ENCODE measurements around the gene UAP1L1. TPM values are rescaled to one million over a fixed set of nuclear protein-coding genes. Genes with fewer than 3 reads are reported as not detected.
"Not testable (repeated sequence)": the region's sequence is repeated elsewhere in the genome, so short reads cannot be mapped to it uniquely, and the experiment has no call there.

UAP1L1 gene
- total RNA-seq, 8 experiments from 2014 or later = 0.63 to 8.9 (median 4.5) TPM

- ATAC-seq (replicated peaks in 6 of 8) = no peak
- in situ Hi-C loops (cut with MboI; ENCODE audit: low pct_unique_long_range_greater_than_20kb in 2 of 9, low sequenced_read_pairs in 9 of 9, unreplicated experiment in 9 of 9) = loop anchor here in 1 of 9 experiments (25.0 kb wide), 1 partner anchor 114 kb away; the partner anchor contains the start of genes CYSRT1, RNF224, SLC34A3 and TUBB4B
- Histone ChIP-seq H3K27ac (no peak overlapping the region), H3K4me3 (no peak overlapping the region), H3K4me1 (replicated peaks in 1 of 2) (peaks cover 5 to 11% of the 10 kb centered on the region in 2 donors)
- 50 to 100% (median 74%) methylated on average over 1 to 5 of the region's 5 CpGs for WGBS, 10 experiments
Observed at GRCh38 chr9:137123468-137123837, 46.1 kb downstream of the UAP1L1 start.

- ATAC-seq (replicated peaks in 6 of 8); H3K4me3 ChIP-seq; H3K27ac ChIP-seq: not testable (repeated sequence)
- in situ Hi-C loops (cut with MboI; ENCODE audit: low pct_unique_long_range_greater_than_20kb in 2 of 9, low sequenced_read_pairs in 9 of 9, unreplicated experiment in 9 of 9) = loop anchor here in 1 of 9 experiments (25.0 kb wide), 1 partner anchor 113 kb away; the partner anchor contains the start of genes CYSRT1, RNF224, SLC34A3 and TUBB4B
- WGBS, 10 experiments = 67 to 100% (median 92%) methylated on average over 1 to 4 of the region's 5 CpGs; no CpG with 5 or more reads in 1 of the 10 experiments
- H3K4me1 ChIP-seq (replicated peaks in 1 of 2) = peaks cover 9 to 15% of the 10 kb centered on the region in 2 donors
Observed at GRCh38 chr9:137123952-137124462, 46.7 kb downstream of the UAP1L1 start.

DNA sequence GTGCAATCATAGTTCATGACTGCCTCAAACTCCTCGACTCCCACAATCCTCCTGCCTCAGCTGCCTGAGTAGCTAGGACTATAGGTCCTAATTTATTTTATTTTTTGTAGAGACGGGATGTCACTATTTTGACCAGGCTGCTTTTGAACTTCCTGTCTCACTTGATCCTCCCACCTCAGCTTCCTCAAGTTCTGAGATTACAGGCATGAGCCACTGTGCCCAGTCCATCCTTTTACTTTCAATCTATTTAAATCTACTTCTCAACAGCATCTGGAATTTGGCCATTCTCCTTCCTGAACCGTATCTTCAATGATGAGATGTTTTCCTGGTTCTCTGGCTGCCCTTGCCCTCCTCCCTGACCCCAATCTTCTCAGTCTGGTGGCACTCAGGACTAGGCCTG lies 49.5 kb downstream of the UAP1L1 start:
- WGBS, 10 experiments = 60 to 100% (median 80%) methylated on average over 1 to 3 of the region's 3 CpGs; no CpG with 5 or more reads in 4 of the 10 experiments
- no peak for ATAC-seq (replicated peaks in 6 of 8)
- Histone ChIP-seq H3K4me3 (no peak overlapping the region), H3K4me1 (replicated peaks in 1 of 2) (peaks cover 12 to 17% of the 10 kb centered on the region in 2 donors), H3K27ac (no peak overlapping the region)
- in situ Hi-C loops (cut with MboI; ENCODE audit: low pct_unique_long_range_greater_than_20kb in 2 of 9, low sequenced_read_pairs in 9 of 9, unreplicated experiment in 9 of 9) = no loop called here

GRCh38 chr9:137127301-137128157 lies 50.2 kb downstream of the UAP1L1 start:
- no peak overlapping the region for H3K27ac ChIP-seq
- 33 to 83% (median 66%) methylated on average over 1 to 19 of the region's 24 CpGs for WGBS, 10 experiments
- in situ Hi-C loops (cut with MboI; ENCODE audit: low pct_unique_long_range_greater_than_20kb in 2 of 9, low sequenced_read_pairs in 9 of 9, unreplicated experiment in 9 of 9) = no loop called here
- ATAC-seq (replicated peaks in 6 of 8) = no peak
- H3K4me3 ChIP-seq = no peak overlapping the region
- H3K4me1 ChIP-seq (replicated peaks in 1 of 2) = peaks cover 10 to 12% of the 10 kb centered on the region in 2 donors

DNA sequence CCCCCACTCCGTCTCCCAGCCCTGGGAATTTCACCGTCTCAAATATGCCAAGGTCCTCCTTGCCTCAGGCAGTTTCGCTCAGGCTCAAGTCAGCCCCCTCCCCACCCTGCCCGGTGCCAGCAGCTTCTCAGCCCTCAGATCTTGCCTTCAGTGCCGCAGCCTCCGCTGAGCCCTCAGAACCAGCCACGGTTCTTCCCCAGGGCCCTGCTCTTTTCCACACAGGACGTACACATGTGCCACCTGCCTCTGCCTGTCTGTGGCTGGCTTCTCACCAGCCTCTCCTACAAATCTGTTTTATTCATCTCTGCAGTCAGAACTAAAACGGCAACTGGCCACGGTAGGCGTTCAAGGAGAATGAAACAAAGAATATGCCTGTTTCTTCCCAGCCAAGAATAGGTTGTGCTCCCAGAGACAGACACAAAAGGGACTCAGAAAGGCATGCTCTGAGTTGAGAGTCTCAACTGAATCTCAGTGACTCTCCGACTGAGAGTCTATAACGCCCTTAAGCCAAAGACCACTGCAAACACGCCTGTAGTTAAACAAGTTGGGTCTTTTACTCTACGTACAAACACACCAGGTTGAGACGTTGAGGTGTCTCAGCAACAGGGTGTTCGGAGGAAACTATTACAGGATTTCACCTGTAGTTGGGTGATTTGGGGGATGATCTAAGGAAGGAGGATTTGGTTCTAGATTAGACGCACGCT lies 51.0 kb downstream of the UAP1L1 start:
- peaks cover 10 to 12% of the 10 kb centered on the region in 2 donors for H3K4me1 ChIP-seq (replicated peaks in 1 of 2)
- 48 to 89% (median 76%) methylated on average over 1 to 11 of the region's 19 CpGs for WGBS, 10 experiments
- H3K27ac ChIP-seq = no peak overlapping the region
- H3K4me3 ChIP-seq = peak overlapping the region; percentile 68 to 96 (median 72)
- in situ Hi-C loops (cut with MboI; ENCODE audit: low pct_unique_long_range_greater_than_20kb in 2 of 9, low sequenced_read_pairs in 9 of 9, unreplicated experiment in 9 of 9) = no loop called here
- no peak for ATAC-seq (replicated peaks in 6 of 8)

DNA sequence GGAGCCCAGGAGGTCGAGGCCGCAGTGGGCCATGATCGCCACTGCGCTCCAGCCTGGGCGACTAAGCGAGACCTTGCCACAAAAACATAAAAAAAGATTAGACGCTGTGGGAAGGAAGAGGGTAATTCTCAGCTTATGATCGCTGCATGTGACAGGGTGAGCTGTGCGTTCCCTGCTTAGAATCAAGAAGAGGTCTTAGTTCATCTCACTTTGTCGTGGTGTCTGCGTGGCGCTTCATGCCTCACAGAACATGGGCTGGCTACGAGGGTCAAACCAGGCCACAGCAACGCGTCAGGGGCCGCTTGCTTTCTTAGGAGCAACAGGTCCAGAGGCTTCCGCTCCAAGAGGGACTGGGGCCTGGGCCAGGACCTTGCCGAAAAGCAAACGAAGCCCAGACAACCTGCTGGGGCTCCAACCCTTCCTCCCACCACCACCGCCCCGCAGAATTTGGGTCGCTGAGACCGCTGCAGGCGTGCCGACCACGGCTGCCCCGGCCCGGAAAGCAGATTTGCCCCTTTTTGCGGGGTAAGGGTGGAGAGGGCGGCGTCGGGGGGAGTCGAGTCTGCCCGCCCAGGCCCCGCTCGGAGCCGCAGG lies 51.6 kb downstream of the UAP1L1 start:
- Histone ChIP-seq H3K27ac (peak overlapping the region; percentile 63 to 84), H3K4me3 (peak overlapping the region; percentile 68 to 96 (median 72)), H3K4me1 (replicated peaks in 1 of 2) (peaks cover 10 to 12% of the 10 kb centered on the region in 2 donors)
- in situ Hi-C loops (cut with MboI; ENCODE audit: low pct_unique_long_range_greater_than_20kb in 2 of 9, low sequenced_read_pairs in 9 of 9, unreplicated experiment in 9 of 9) = no loop called here
- peak in 1 of 8 experiments; percentile 3 for ATAC-seq (replicated peaks in 6 of 8)
- WGBS, 10 experiments = 0 to 80% (median 32%) methylated on average over 1 to 27 of the region's 37 CpGs; no CpG with 5 or more reads in 2 of the 10 experiments

GRCh38 chr9:137129456-137130175 lies 52.3 kb downstream of the UAP1L1 start:
- in situ Hi-C loops (cut with MboI; ENCODE audit: low pct_unique_long_range_greater_than_20kb in 2 of 9, low sequenced_read_pairs in 9 of 9, unreplicated experiment in 9 of 9) = no loop called here
- Histone ChIP-seq H3K4me3 (peak overlapping the region; percentile 68 to 96 (median 72)), H3K27ac (peak overlapping the region; percentile 63 to 84), H3K4me1 (replicated peaks in 1 of 2) (peaks cover 10 to 12% of the 10 kb centered on the region in 2 donors)
- 0 to 1% (median 0%) methylated on average over 2 to 29 of the region's 86 CpGs; no CpG with 5 or more reads in 6 of the 10 experiments for WGBS, 10 experiments
- ATAC-seq (replicated peaks in 6 of 8) = peak; percentile 95 to 99 (median 97)

- in situ Hi-C loops (cut with MboI; ENCODE audit: low pct_unique_long_range_greater_than_20kb in 2 of 9, low sequenced_read_pairs in 9 of 9, unreplicated experiment in 9 of 9) = no loop called here
- WGBS, 10 experiments = 2 to 5% (median 2%) methylated on average over 11 to 21 of the region's 58 CpGs; no CpG with 5 or more reads in 7 of the 10 experiments
- Histone ChIP-seq H3K4me1 (replicated peaks in 1 of 2) (peaks cover 10 to 12% of the 10 kb centered on the region in 2 donors), H3K4me3 (peak overlapping the region; percentile 68 to 96 (median 72)), H3K27ac (peak overlapping the region; percentile 63 to 84)
- peak in 2 of 8 experiments; percentile 12 to 16 for ATAC-seq (replicated peaks in 6 of 8)
Observed at GRCh38 chr9:137130176-137130755, 52.9 kb downstream of the UAP1L1 start.

Other genes starting within 250 kb of the UAP1L1 start
- 1 to 10 TPM; 1.2 to 5.5 (median 2.6) TPM for gene AJM1, start 235.0 kb upstream of the UAP1L1 start, total RNA-seq
- 100 to 1,000 TPM; 134 to 366 (median 259) TPM for gene PHPT1, start 228.1 kb upstream of the UAP1L1 start, total RNA-seq
- gene MAMDC4, start 225.2 kb upstream of the UAP1L1 start, total RNA-seq = 10 to 100 TPM in 1 of 8 experiments, 1 to 10 TPM in 7; 1.5 to 10.3 (median 4.7) TPM
- 100 to 1,000 TPM; 506 to 905 (median 719) TPM for gene EDF1, start 211.2 kb upstream of the UAP1L1 start, total RNA-seq
- 10 to 100 TPM in 4 of 8 experiments, 1 to 10 TPM in 4; 6.8 to 18.4 (median 10.0) TPM for gene TRAF2, start 191.0 kb upstream of the UAP1L1 start, total RNA-seq
- gene FBXW5, start 132.8 kb upstream of the UAP1L1 start, total RNA-seq = 100 to 1,000 TPM in 1 of 8 experiments, 10 to 100 TPM in 7; 34.1 to 115 (median 45.3) TPM
- gene C8G, start 132.3 kb upstream of the UAP1L1 start, total RNA-seq = 1 to 10 TPM in 5 of 8 experiments, under 1 TPM in 1, not detected in 2; 0.71 to 2.7 (median 1.4) TPM
- gene LCN12, start 125.2 kb upstream of the UAP1L1 start, total RNA-seq = 1 to 10 TPM in 5 of 8 experiments, under 1 TPM in 3; 0.38 to 4.3 (median 1.2) TPM
- 100 to 1,000 TPM in 2 of 8 experiments, 10 to 100 TPM in 2, 1 to 10 TPM in 4; 1.2 to 273 (median 12.3) TPM for gene PTGDS, start 100.0 kb upstream of the UAP1L1 start, total RNA-seq
- 1 to 10 TPM in 1 of 8 experiments, under 1 TPM in 7; 0.11 to 1.3 (median 0.73) TPM for gene LCNL1, start 94.5 kb upstream of the UAP1L1 start, total RNA-seq
- 10 to 100 TPM; 23.4 to 38.4 (median 27.5) TPM for gene PAXX, start 85.1 kb upstream of the UAP1L1 start, total RNA-seq
- 1 to 10 TPM in 1 of 8 experiments, under 1 TPM in 3, not detected in 4; 0.29 to 8.3 (median 0.47) TPM for gene CLIC3, start 80.9 kb upstream of the UAP1L1 start, total RNA-seq
- gene ABCA2, start 49.3 kb upstream of the UAP1L1 start, total RNA-seq = 10 to 100 TPM in 7 of 8 experiments, 1 to 10 TPM in 1; 8.1 to 27.9 (median 18.0) TPM
- gene FUT7, start 45.4 kb upstream of the UAP1L1 start, total RNA-seq = 1 to 10 TPM in 1 of 8 experiments, under 1 TPM in 6, not detected in 1; 0.08 to 1.0 (median 0.25) TPM
- gene NPDC1, start 31.3 kb upstream of the UAP1L1 start, total RNA-seq = 10 to 100 TPM; 19.0 to 61.7 (median 30.5) TPM
- gene ENTPD2, start 23.5 kb upstream of the UAP1L1 start, total RNA-seq = 1 to 10 TPM in 1 of 8 experiments, under 1 TPM in 7; 0.13 to 1.3 (median 0.34) TPM
- 10 to 100 TPM in 2 of 8 experiments, 1 to 10 TPM in 4, under 1 TPM in 2; 0.31 to 12.5 (median 6.4) TPM for gene SAPCD2, start 7.0 kb upstream of the UAP1L1 start, total RNA-seq
- gene MAN1B1, start 9.5 kb downstream of the UAP1L1 start, total RNA-seq = 10 to 100 TPM; 28.6 to 89.3 (median 50.3) TPM
- gene DPP7, start 37.2 kb downstream of the UAP1L1 start, total RNA-seq = 100 to 1,000 TPM in 3 of 8 experiments, 10 to 100 TPM in 5; 14.2 to 233 (median 56.1) TPM
- gene GRIN1, start 61.6 kb downstream of the UAP1L1 start, total RNA-seq = 1 to 10 TPM in 4 of 8 experiments, under 1 TPM in 4; 0.20 to 6.0 (median 1.2) TPM
- under 1 TPM in 3 of 8 experiments, not detected in 5; 0.17 to 1.00 (median 0.43) TPM for gene LRRC26, start 92.5 kb downstream of the UAP1L1 start, total RNA-seq
- gene TMEM210, start 94.5 kb downstream of the UAP1L1 start, total RNA-seq = not detected
- 10 to 100 TPM; 11.9 to 43.3 (median 20.0) TPM for gene ANAPC2, start 111.0 kb downstream of the UAP1L1 start, total RNA-seq
- gene SSNA1, start 111.2 kb downstream of the UAP1L1 start, total RNA-seq = 10 to 100 TPM; 28.2 to 50.7 (median 44.5) TPM
- gene TPRN, start 123.2 kb downstream of the UAP1L1 start, total RNA-seq = 10 to 100 TPM in 4 of 8 experiments, 1 to 10 TPM in 4; 5.9 to 79.6 (median 10.6) TPM
- gene TMEM203, start 128.1 kb downstream of the UAP1L1 start, total RNA-seq = 10 to 100 TPM; 20.0 to 31.7 (median 26.4) TPM
- gene NDOR1, start 128.2 kb downstream of the UAP1L1 start, total RNA-seq = 10 to 100 TPM in 2 of 8 experiments, 1 to 10 TPM in 6; 5.1 to 25.3 (median 8.6) TPM
- 1 to 10 TPM in 7 of 8 experiments, under 1 TPM in 1; 0.41 to 7.0 (median 3.0) TPM for gene RNF208, start 144.7 kb downstream of the UAP1L1 start, total RNA-seq
- gene CYSRT1, start 147.7 kb downstream of the UAP1L1 start, total RNA-seq = 1 to 10 TPM; 1.2 to 4.7 (median 1.3) TPM
- gene RNF224, start 150.0 kb downstream of the UAP1L1 start, total RNA-seq = 1 to 10 TPM in 1 of 8 experiments, under 1 TPM in 7; 0.23 to 1.1 (median 0.46) TPM
- under 1 TPM in 6 of 8 experiments, not detected in 2; 0.11 to 0.49 (median 0.20) TPM for gene SLC34A3, start 153.4 kb downstream of the UAP1L1 start, total RNA-seq
- gene TUBB4B, start 163.8 kb downstream of the UAP1L1 start, total RNA-seq = 100 to 1,000 TPM in 5 of 8 experiments, 10 to 100 TPM in 3; 57.6 to 372 (median 151) TPM
- gene STPG3, start 173.8 kb downstream of the UAP1L1 start, total RNA-seq = 1 to 10 TPM in 3 of 8 experiments, under 1 TPM in 2, not detected in 3; 0.42 to 1.4 (median 1.3) TPM
- 10 to 100 TPM; 22.8 to 38.4 (median 34.5) TPM for gene NELFB, start 177.8 kb downstream of the UAP1L1 start, total RNA-seq
- 10 to 100 TPM in 2 of 8 experiments, 1 to 10 TPM in 1, under 1 TPM in 5; 0.11 to 14.2 (median 0.71) TPM for gene TOR4A, start 200.2 kb downstream of the UAP1L1 start, total RNA-seq
- gene NRARP, start 224.8 kb downstream of the UAP1L1 start, total RNA-seq = 10 to 100 TPM in 1 of 8 experiments, 1 to 10 TPM in 5, under 1 TPM in 1, not detected in 1; 1.00 to 20.5 (median 3.4) TPM